ENCODE data around the gene OR2T1. TPM values are rescaled to one million over a fixed set of nuclear protein-coding genes. Genes with fewer than 3 reads are reported as not detected.

The OR2T1 gene, protein sequence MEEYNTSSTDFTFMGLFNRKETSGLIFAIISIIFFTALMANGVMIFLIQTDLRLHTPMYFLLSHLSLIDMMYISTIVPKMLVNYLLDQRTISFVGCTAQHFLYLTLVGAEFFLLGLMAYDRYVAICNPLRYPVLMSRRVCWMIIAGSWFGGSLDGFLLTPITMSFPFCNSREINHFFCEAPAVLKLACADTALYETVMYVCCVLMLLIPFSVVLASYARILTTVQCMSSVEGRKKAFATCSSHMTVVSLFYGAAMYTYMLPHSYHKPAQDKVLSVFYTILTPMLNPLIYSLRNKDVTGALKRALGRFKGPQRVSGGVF
- not detected for total RNA-seq
- long read RNA-seq: 0 reads

DNA sequence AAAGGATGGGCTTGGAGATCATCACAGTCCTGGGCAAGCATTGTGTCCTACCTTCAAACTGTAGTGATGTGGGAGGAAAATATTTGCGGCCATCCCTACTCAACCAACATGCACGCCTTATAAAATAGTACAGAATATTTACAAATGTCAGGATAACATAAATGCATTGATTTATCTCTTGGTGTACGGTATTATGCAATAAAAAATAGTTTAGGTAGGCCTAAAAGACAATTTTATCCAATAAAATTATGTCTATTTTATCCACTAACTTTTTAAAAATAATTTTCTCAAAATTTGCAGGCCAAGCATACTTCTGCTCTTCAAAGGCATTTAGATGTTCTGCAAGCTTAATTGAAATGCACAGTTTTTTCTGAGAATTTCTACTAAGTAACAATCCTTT lies at the start of gene OR2T1:
TSS of gene OR2T1 (plus strand) at position 301 of the 400 bp plus-strand sequence. CDS start 3,100 bp downstream, outside the sequence.
- H3K27me3 ChIP-seq: no peaks in the 10 kb centered on the region
- intact Hi-C loops (cut with DNase I): no loop called here
- TF ChIP-seq, protein P1, sequence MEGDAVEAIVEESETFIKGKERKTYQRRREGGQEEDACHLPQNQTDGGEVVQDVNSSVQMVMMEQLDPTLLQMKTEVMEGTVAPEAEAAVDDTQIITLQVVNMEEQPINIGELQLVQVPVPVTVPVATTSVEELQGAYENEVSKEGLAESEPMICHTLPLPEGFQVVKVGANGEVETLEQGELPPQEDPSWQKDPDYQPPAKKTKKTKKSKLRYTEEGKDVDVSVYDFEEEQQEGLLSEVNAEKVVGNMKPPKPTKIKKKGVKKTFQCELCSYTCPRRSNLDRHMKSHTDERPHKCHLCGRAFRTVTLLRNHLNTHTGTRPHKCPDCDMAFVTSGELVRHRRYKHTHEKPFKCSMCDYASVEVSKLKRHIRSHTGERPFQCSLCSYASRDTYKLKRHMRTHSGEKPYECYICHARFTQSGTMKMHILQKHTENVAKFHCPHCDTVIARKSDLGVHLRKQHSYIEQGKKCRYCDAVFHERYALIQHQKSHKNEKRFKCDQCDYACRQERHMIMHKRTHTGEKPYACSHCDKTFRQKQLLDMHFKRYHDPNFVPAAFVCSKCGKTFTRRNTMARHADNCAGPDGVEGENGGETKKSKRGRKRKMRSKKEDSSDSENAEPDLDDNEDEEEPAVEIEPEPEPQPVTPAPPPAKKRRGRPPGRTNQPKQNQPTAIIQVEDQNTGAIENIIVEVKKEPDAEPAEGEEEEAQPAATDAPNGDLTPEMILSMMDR (IDR thresholded peaks at IDR 0.05): no peak

DNA sequence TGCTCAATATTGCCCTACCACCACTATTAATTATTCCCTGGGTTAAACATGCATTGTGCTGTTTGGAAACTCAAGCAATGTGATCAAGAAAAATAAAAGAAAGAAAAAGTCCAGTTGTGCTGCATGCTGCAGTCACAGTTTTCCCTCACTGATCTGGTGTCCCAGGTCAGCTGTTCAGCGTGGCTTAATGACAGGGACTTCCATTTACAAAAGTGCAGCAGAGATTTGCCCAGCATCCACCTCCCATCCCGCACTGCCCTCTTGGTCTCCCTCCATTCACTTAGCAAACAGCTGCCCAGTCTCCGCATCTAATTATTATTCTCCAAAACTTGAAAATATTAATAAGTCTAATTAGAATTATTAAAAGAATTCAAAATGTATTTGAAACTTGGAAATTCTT lies 43.4 kb upstream of the OR2T1 start:
- Histone ChIP-seq H3K36me3 (no peaks in the 10 kb centered on the region), H3K27ac (no peak overlapping the region), H3K4me1 (no peaks in the 10 kb centered on the region), H3K4me3 (no peak overlapping the region), H3K27me3 (no peaks in the 10 kb centered on the region), H3K9me3 (no peaks in the 10 kb centered on the region)
- no peak for ATAC-seq
- no peak for DNase-seq
- TF ChIP-seq, protein P1 (IDR thresholded peaks at IDR 0.05): no peak
- intact Hi-C loops (cut with DNase I): no loop called here

More for the DNA sequence above, at the start of gene OR2T1:
- DNase-seq (no peak), ATAC-seq (no peak)
- no peaks in the 10 kb centered on the region for H3K36me3 ChIP-seq
- no peaks in the 10 kb centered on the region for H3K9me3 ChIP-seq
- no peak within 1 kb of the TSS for H3K4me3 ChIP-seq
- H3K4me1 ChIP-seq: no peaks in the 10 kb centered on the region
- H3K27ac ChIP-seq: no peak within 1 kb of the TSS

DNA sequence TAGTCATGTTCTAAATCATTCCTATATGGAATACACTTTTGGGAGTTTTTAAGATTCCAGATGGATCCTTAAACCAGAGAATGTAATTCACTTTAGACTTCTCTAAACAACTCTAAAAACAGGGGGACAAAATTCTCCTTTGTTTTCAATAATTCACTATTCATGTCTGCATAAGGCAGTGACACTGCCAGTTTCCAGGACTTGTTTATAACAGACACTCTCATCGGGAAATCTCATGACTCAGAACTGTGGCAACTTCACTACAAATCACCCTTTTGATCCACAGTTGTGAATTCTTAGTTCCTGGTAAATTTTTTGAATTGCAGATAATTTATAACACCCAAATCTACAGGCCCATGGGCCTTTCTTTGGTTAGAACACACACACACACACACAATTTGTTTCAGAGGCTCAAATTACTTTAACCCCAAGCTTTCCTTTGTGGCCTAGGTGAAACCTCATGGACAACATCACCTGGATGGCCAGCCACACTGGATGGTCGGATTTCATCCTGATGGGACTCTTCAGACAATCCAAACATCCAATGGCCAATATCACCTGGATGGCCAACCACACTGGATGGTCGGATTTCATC lies 41.6 kb upstream of the OR2T1 start, which contains the start of gene OR2T4:
TSS of gene OR2T4 (plus strand) at position 545 of the 595 bp plus-strand sequence. CDS start at position 545, 0 bp downstream.
- no peaks in the 10 kb centered on the region for H3K36me3 ChIP-seq
- TF ChIP-seq, protein P1 (IDR thresholded peaks at IDR 0.05): no peak
- no peak within 1 kb of the TSS for H3K4me3 ChIP-seq
- H3K27me3 ChIP-seq: no peaks in the 10 kb centered on the region
- ATAC-seq (no peak), DNase-seq (no peak)
- H3K9me3 ChIP-seq: no peaks in the 10 kb centered on the region
- no peaks in the 10 kb centered on the region for H3K4me1 ChIP-seq
- no peak within 1 kb of the TSS for H3K27ac ChIP-seq
- intact Hi-C loops (cut with DNase I): no loop called here

DNA sequence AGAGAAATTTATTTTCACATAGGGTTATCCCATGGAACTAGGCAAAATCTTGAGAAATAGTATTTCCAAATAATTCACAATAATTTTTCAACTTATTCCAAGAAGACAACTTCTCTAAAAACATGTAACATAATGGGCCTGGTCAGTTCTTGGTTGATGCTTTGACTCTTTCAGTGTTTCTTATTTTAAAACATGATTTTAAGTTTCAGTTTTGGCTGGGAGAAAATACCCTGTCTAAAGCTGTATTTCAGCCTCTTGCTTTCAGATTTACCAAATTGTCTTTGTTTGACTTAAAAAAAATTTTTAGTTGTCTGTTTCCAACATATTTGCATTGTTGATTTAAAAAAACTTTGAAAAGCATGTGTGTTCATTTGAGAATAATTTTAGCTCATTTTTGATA lies 36.2 kb upstream of the OR2T1 start:
- intact Hi-C loops (cut with DNase I): no loop called here
- TF ChIP-seq, protein P1 (IDR thresholded peaks at IDR 0.05): no peak
- Histone ChIP-seq H3K27ac (no peak overlapping the region), H3K36me3 (no peaks in the 10 kb centered on the region), H3K4me3 (no peak overlapping the region), H3K27me3 (no peaks in the 10 kb centered on the region), H3K4me1 (no peaks in the 10 kb centered on the region), H3K9me3 (no peaks in the 10 kb centered on the region)
- ATAC-seq (no peak), DNase-seq (no peak)

DNA sequence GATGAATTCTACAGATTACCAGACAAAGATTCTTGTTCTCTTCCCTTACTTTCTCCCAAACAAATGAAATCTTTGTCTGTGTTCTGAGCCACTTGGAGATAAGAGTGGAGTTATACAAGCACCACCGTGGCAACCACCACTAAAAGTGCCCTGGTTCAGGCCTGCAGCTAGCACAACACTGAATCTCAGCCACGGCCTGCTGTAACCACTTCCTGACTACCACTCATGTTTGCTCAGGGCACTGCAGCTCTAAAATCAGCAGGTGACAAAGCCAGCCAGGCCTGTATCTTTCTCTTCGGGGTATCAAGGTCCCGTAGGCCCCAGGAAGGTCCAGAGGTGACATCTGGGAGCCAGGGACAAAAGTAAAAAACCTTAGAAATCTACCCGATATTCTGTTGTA lies 30.5 kb upstream of the OR2T1 start:
- Histone ChIP-seq H3K4me1 (no peaks in the 10 kb centered on the region), H3K27ac (no peak overlapping the region), H3K4me3 (no peak overlapping the region), H3K36me3 (no peaks in the 10 kb centered on the region), H3K27me3 (no peaks in the 10 kb centered on the region), H3K9me3 (no peaks in the 10 kb centered on the region)
- DNase-seq (peak; percentile 27), ATAC-seq (no peak)
- intact Hi-C loops (cut with DNase I): no loop called here
- TF ChIP-seq, protein P1 (IDR thresholded peaks at IDR 0.05): no peak

Data from upper lobe of right lung (tissue), 1 donor.